ENCODE data around the gene PCDHA2.
"Not testable (repeated sequence)": the region's sequence is repeated elsewhere in the genome, so short reads cannot be mapped to it uniquely, and the experiment has no call there.

Gene PCDHA2

DNA sequence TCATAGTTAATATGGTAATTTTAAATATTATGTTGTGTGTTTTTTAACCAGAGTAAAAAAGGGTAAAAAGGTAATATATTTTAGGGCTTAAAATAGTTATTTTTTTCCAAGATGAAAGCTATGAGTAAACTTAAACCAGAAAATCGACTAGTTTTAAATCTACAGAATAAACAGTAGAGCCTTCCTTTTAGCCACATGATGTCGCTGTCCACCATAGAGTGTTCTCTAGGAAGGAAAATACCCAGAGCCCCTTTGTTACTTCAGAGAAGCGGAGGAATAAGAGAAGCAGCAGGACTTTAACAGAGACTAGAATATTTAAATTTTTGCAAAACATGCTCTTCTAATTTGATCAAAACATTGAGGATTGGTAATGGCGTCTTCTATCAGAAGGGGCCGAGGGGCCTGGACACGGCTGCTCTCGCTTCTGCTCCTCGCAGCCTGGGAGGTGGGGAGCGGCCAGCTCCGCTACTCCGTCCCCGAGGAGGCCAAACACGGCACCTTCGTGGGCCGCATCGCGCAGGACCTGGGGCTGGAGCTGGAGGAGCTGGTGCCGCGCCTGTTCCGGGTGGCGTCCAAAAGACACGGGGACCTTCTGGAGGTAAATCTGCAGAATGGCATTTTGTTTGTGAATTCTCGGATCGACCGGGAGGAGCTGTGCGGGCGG lies at the start of gene PCDHA2:
PCDHA2 (plus strand) TSS at position 258 of the 664 bp plus-strand sequence.
- DNase-seq, result no peak

DNA sequence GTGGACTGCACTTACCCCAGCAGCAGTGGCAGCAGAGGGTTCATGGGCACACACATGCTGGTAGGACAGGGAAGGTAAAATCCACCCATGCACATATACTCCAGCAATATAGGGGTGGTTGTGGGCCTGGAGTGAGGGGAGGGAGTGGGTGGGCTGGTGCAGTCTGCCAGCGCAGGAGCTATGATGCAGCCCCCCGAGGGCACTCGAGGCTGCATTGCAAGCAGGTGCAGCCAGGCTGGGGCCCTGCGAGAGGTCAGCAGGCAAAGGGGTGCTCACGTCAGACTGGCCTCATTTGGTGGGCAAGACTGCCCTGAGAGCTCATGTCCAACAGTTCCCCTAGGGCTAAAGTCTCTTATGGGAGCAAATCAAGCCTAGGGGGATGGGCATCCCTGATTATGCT lies 41.1 kb upstream of the PCDHA2 start:
- no peak for DNase-seq

DNA sequence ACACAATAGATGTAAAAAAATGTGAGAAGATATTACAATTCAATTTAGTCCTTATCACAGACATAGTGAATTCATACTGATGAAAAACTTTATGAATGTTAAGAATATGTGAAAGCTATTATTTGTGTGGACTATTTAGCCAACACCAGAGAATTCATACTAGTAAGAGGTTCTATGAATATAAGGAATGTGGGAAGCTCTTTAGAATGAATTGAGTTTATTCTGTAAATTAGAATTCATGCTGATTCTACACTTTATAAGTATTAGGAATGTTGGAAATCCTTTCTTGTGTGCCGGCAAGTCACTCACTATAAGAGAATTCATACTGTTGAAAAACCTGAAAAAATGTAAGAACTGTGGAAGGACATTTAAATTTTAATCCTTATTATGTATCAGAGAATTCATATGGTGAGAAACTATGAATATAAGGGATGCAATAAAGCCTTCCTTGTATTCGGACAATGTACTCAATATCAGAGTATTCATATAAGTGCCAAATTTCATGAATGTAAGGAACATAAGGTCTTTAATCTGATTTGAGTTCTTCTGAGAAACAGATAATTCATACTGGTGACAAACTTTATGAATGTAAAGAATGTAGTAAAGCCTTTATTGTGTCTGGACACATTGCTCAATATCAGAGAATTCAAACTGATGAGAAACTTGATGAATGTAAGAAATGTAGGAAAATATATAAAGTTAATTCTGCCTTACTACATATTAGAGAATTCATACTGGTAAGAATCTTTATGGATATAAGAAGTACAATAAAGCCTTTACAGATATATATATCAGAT lies 30.3 kb upstream of the PCDHA2 start:
- no peak for DNase-seq

DNA sequence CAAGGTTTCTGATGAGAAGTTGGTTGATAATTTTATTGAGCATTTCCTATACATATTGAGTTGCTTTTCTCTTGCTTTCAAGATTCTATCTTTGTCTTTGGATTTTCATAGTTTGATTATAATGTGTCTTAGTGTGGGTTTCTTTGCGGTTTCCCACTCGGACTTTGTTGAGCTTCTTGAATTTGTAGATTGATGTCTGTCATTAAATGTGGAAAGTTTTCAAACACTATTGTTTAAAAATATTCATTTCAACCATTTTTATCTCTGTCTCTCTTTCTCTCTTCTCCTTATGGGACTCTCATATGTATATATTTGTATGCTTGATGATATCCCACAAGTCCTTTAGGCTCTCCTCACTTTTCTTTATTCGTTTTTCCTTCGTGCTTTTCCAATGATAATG lies 27.2 kb upstream of the PCDHA2 start:
- no peak for DNase-seq

DNA sequence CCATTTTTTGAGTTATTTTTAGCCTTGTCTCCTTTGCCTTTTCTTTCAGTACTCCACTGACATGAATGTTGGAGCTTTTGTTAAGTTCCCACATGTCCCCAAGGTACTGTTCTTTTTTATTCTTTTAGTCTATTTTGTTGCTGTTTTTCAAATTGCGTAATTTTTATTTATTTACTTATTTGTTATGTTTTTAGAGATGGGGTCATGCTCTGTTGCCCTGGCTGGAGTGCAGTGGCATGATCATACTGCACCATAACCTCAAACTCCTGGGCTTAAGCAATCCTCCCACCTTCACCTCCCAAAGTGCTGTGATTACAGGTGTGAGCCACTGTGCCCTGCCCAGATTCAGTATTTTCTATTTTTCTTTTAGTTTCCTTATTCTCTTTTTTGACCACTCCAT lies 14.1 kb upstream of the PCDHA2 start:
- no peak for DNase-seq

DNA sequence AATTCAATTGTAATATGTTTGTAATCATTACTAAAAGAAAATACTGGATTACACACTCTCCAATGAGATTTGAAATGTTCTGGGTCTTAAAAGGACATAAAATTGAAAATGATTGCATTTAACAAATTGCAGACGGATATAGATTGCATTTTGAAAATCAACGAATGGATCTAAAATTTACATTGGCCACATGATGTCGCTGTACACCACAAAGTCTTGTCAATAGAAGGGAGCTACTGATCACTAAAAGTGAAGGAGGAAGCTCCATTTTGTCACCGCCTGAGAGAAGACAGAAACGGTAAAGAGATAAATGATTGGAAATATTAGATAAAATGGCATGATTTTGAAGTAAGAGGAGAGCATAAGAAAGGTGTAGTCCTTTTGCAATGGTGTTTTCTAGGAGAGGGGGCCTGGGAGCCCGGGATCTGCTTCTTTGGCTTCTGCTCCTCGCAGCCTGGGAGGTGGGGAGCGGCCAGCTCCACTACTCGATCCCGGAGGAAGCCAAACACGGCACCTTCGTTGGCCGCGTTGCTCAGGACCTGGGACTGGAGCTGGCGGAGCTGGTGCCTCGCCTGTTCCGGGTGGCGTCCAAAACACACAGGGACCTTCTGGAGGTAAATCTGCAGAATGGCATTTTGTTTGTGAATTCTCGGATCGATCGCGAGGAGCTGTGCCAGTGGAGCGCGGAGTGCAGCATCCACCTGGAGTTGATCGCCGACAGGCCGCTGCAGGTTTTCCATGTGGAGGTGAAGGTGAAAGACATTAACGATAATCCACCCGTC lies 8.6 kb upstream of the PCDHA2 start, which contains the start of gene PCDHA1:
PCDHA1 (plus strand) TSS at position 236 of the 782 bp plus-strand sequence.
- no peak for DNase-seq

DNA sequence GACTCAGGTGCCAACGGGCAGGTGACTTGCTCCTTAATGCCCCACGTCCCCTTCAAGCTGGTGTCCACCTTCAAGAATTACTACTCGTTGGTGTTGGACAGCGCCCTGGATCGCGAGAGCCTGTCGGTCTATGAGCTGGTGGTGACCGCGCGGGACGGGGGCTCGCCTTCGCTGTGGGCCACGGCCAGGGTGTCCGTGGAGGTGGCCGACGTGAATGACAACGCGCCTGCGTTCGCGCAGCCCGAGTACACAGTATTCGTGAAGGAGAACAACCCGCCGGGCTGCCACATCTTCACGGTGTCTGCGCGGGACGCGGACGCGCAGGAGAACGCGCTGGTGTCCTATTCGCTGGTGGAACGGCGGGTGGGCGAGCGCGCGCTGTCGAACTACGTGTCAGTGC lies 7.2 kb upstream of the PCDHA2 start:
- not testable (repeated sequence) for DNase-seq

DNA sequence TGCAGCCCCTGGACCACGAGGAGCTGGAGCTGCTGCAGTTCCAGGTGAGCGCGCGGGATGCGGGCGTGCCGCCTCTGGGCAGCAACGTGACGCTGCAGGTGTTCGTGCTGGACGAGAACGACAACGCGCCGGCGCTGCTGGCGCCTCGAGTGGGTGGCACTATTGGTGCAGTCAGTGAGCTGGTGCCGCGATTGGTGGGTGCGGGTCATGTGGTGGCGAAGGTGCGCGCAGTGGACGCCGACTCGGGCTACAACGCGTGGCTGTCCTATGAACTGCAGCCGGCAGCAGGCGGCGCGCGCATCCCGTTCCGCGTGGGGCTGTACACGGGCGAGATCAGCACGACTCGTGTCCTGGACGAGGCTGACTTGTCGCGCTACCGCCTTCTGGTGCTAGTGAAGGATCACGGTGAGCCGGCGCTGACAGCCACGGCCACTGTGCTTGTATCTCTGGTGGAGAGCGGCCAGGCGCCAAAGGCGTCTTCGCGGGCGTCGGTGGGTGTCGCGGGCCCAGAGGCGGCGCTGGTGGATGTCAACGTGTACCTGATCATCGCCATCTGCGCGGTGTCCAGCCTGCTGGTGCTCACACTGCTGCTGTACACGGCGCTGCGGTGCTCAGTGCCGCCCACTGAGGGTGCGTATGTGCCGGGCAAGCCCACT lies 6.7 kb upstream of the PCDHA2 start:
- not testable (repeated sequence) for DNase-seq

DNA sequence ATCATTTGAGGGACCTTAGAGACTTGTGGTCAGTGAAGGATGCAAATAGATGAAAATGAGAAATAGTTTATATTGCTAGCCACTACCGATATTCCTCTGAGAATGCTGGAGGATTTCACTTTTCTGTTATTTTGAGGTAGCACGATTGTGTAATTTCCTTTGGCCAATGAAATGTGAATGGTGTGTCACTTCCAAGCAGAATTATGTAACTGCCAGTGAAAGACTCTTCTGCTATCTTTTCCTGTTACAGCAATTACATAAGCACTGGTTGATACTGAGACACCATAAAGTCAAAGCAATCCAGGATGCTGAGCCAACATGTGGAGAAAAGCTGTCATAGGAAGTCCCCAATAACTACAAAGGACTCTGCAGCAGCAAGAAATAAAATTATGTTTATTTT lies 3.6 kb upstream of the PCDHA2 start:
- DNase-seq, result no peak

DNA sequence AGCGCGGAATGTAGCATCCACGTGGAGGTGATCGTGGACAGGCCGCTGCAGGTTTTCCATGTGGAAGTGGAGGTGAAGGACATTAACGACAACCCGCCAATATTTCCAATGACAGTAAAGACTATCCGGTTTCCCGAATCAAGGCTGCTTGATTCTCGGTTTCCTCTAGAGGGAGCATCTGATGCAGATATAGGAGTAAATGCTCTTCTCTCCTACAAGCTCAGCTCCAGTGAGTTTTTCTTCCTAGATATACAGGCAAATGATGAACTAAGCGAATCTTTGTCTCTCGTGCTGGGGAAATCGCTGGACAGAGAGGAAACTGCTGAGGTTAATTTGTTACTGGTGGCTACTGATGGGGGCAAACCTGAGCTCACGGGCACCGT lies 598 bp downstream of the PCDHA2 start:
- DNase-seq, result no peak

DNA sequence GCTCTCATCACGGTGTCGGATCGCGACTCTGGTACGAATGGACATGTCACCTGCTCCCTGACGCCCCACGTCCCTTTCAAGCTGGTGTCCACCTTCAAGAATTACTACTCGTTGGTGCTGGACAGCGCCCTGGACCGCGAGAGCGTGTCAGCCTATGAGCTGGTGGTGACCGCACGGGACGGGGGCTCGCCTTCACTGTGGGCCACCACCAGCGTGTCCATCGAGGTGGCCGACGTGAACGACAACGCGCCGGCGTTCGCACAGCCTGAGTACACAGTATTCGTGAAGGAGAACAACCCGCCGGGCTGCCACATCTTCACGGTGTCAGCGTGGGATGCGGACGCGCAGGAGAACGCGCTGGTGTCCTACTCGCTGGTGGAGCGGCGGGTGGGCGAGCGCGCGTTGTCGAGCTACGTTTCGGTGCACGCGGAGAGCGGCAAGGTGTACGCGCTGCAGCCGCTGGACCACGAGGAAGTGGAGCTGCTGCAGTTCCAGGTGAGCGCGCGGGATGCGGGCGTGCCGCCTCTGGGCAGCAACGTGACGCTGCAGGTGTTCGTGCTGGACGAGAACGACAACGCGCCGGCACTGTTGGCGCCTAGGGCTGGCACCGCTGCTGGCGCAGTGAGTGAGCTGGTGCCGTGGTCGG lies 1.5 kb downstream of the PCDHA2 start:
- DNase-seq, result not testable (repeated sequence)

DNA sequence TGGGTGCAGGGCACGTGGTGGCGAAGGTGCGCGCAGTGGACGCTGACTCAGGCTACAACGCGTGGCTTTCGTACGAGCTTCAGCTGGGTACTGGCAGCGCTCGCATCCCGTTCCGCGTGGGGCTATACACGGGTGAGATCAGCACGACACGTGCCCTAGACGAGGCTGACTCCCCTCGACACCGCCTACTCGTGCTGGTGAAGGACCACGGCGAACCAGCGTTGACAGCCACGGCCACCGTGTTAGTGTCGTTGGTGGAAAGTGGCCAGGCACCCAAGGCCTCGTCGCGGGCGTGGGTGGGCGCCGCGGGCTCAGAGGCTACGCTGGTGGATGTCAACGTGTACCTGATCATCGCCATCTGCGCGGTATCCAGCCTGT lies 2.1 kb downstream of the PCDHA2 start:
- no peak for DNase-seq

DNA sequence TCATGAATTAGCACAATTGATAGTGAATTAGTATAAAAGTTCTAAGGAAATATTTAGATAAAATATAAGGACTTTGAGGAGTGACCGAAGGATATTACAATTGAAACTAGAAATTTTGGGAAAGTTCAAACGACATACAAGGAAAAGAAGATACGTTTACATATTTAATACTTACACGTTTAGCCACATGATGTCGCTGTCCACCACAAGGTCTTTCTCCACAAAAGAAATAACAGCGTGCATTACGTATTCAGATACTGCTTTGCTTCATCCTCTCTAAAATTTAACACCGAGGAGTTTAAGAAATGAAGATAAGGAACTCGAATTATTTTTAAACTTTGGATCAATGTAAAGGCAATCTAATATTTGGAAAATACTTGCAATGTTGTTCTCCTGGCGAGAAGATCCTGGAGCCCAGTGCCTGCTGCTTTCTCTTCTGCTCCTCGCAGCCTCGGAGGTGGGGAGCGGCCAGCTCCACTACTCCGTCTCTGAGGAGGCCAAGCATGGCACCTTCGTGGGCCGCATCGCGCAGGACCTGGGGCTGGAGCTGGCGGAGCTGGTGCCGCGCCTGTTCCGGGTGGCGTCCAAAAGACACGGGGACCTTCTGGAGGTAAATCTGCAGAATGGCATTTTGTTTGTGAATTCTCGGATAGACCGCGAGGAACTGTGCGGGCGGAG lies 6.3 kb downstream of the PCDHA2 start, which contains the start of gene PCDHA3:
PCDHA3 (plus strand) TSS at position 242 of the 678 bp plus-strand sequence.
- DNase-seq, result no peak

DNA sequence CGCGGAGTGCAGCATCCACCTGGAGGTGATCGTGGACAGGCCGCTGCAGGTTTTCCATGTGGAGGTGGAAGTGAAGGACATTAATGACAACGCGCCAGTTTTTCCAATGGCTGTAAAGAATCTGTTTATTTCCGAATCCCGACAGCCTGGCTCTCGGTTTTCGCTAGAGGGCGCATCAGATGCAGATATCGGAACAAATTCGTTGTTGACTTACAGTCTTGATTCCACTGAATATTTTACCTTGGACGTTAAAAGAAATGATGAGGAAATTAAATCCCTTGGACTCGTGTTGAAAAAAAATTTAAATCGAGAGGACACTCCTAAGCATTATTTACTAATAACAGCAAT lies 6.8 kb downstream of the PCDHA2 start:
- no peak for DNase-seq

DNA sequence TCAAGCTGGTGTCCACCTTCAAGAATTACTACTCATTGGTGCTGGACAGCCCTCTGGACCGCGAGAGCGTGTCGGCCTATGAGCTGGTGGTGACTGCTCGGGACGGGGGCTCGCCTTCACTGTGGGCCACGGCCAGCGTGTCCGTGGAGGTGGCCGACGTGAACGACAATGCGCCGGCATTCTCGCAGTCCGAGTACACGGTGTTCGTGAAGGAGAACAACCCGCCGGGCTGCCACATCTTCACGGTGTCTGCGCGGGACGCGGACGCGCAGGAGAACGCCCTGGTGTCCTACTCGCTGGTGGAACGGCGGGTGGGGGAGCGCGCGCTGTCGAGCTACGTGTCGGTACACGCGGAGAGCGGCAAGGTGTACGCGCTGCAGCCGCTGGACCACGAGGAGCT lies 7.7 kb downstream of the PCDHA2 start:
- DNase-seq, result not testable (repeated sequence)

DNA sequence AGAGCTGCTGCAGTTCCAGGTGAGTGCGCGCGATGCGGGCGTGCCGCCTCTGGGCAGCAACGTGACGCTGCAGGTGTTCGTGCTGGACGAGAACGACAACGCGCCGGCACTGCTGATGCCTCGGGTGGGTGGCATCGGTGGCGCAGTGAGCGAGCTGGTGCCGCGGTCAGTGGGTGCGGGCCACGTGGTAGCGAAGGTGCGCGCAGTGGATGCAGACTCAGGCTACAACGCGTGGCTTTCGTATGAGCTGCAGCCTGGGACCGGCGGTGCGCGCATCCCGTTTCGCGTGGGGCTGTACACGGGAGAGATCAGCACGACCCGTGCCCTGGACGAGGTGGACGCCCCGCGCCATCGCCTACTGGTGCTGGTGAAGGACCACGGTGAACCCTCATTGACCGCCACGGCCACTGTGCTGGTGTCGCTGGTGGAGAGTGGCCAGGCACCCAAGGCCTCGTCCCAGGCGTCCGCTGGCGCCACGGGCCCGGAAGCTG lies 8.2 kb downstream of the PCDHA2 start:
- no peak for DNase-seq

DNA sequence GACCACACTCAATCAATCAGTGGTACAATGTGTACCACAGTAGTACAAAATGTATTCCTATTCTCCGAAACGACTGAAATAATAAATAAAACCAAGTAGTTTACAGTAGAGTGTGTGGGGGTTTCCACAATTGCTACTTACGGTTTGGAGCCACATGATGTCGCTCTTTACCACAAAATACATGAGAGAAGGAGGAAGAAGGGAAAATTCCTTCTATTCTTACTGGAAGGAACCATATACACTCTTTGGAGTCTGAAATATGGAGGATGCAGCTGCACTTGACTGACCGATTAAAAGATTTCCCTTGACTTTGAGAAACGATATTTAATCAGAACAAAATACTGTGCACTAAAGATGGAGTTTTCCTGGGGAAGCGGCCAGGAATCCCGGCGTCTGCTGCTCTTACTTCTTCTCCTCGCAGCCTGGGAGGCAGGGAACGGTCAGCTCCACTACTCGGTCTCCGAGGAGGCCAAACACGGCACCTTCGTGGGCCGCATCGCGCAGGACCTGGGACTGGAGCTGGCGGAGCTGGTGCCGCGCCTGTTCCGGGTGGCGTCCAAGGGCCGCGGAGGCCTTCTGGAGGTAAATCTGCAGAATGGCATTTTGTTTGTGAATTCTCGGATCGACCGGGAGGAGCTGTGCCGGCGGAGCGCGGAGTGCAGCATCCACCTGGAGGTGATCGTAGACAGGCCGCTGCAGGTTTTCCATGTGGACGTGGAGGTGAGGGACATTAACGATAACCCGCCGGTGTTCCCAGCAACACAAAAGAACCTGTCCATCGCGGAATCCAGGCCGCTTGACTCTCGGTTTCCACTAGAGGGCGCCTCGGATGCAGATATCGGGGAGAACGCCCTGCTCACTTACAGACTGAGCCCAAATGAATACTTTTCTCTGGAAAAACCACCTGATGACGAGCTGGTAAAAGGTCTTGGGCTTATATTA lies 12.5 kb downstream of the PCDHA2 start, which contains the start of gene PCDHA4:
PCDHA4 (plus strand) TSS at position 235 of the 942 bp plus-strand sequence.
- DNase-seq, result no peak

DNA sequence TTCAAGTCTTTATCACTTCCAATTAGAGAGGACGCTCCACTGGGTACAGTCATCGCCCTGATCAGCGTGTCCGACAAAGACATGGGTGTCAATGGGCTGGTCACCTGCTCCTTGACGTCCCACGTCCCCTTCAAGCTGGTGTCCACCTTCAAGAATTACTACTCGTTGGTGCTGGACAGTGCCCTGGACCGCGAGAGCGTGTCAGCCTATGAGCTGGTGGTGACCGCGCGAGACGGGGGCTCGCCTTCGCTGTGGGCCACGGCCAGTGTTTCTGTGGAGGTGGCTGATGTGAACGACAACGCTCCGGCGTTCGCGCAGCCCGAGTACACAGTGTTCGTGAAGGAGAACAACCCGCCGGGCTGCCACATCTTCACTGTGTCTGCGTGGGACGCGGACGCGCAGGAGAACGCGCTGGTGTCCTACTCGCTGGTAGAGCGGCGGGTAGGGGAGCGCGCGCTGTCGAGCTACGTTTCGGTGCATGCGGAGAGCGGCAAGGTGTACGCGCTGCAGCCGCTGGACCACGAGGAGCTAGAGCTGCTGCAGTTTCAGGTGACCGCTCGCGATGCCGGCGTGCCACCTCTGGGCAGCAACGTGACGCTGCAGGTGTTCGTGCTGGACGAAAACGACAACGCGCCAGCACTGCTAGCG lies 13.7 kb downstream of the PCDHA2 start:
- not testable (repeated sequence) for DNase-seq

DNA sequence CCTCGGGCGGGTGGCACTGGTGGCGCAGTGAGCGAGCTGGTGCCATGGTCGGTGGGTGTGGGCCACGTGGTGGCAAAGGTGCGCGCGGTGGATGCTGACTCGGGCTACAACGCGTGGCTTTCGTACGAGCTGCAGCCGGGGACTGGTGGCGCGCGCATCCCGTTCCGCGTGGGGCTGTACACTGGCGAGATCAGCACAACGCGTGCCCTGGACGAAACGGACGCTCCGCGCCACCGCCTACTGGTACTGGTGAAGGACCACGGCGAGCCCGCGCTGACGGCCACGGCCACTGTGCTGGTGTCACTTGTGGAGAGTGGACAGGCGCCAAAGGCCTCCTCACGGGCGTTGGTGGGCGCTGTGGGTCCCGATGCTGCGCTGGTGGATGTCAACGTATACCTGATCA lies 14.2 kb downstream of the PCDHA2 start:
- no peak for DNase-seq

Data from bone marrow (tissue), 2 donors.